Activated T-helper 2 cell treated with anti-CD3 and anti-CD28 coated beads, Interferon-gamma antibody, Interleukin-2, Interleukin-4, amounts not matched to agents 10 μg/mL and 5 μg/mL and 100 μg/mL, durations not matched to agents 14 hours and 24 hours and 36 hours (primary cell): ENCODE data around the gene HMGCLL1. TPM values are rescaled to one million over a fixed set of nuclear protein-coding genes. Genes with fewer than 3 reads are reported as not detected.

Experiments
- DNase-seq: peaks from one replicate; pipeline ENCODE4 v3.0.0; 2021; ENCODE audit warnings: low spot score
- H3K27ac Mint-ChIP-seq: one replicate; pipeline ENCODE4 v1.8.0; 2021; ENCODE audit warnings: mixed read lengths
- H3K27me3 Mint-ChIP-seq: one replicate; pipeline ENCODE4 v1.8.0; 2021; ENCODE audit warnings: low read depth, mixed read lengths
- H3K36me3 Mint-ChIP-seq: one replicate; pipeline ENCODE4 v1.8.0; 2021; ENCODE audit warnings: low read depth, mixed read lengths
- H3K4me1 Mint-ChIP-seq: one replicate; pipeline ENCODE4 v1.8.0; 2021; ENCODE audit warnings: low read depth, mixed read lengths
- H3K4me3 Mint-ChIP-seq: one replicate; pipeline ENCODE4 v1.8.0; 2021; ENCODE audit warnings: low read depth, mild to moderate bottlenecking, moderate library complexity, mixed read lengths
- H3K9me3 Mint-ChIP-seq: one replicate; pipeline ENCODE4 v1.8.0; 2021; ENCODE audit warnings: mixed read lengths
- intact Hi-C: fragments of 100-400 bp; cut with micrococcal nuclease; formaldehyde crosslinking; loops from one replicate; pipeline ENCODE4 v1.15.1; 2023
- total RNA-seq: library from RNA; stranded (reverse); gene quantifications from 2 replicates; pipeline ENCODE4 v1.2.3, GENCODE V29; 2022

The HMGCLL1 gene
- total RNA-seq = not detected in 2 replicates

GRCh38 chr6:55578537-55579363 lies at the start of gene HMGCLL1:
HMGCLL1 (minus strand) TSS chr6:55579192; CDS start chr6:55579055, 137 bp downstream.
- no peak for DNase-seq
- no peaks in the 10 kb centered on the region for H3K4me1 Mint-ChIP-seq
- no peak within 1 kb of the TSS for H3K4me3 Mint-ChIP-seq
- no peak within 1 kb of the TSS for H3K27ac Mint-ChIP-seq
- H3K9me3 Mint-ChIP-seq = no peaks in the 10 kb centered on the region
- H3K27me3 Mint-ChIP-seq = peaks cover 3% of the 10 kb centered on the region
- intact Hi-C loops = no loop called here
- no peaks in the 10 kb centered on the region for H3K36me3 Mint-ChIP-seq

- Mint-ChIP-seq H3K4me3 (no peak overlapping the region), H3K27ac (no peak overlapping the region), H3K36me3 (no peaks in the 10 kb centered on the region), H3K4me1 (no peaks in the 10 kb centered on the region), H3K27me3 (no peaks in the 10 kb centered on the region), H3K9me3 (peaks cover 13% of the 10 kb centered on the region)
- intact Hi-C loops = no loop called here
- no peak for DNase-seq
These were observed 43.0 kb upstream of the HMGCLL1 start for GRCh38 chr6:55621993-55622392.

GRCh38 chr6:55621244-55621643 lies 42.3 kb upstream of the HMGCLL1 start:
- Mint-ChIP-seq H3K4me3 (no peak overlapping the region), H3K4me1 (no peaks in the 10 kb centered on the region), H3K27ac (no peak overlapping the region), H3K36me3 (no peaks in the 10 kb centered on the region), H3K9me3 (peaks cover 11% of the 10 kb centered on the region), H3K27me3 (no peaks in the 10 kb centered on the region)
- intact Hi-C loops = no loop called here
- no peak for DNase-seq

- H3K9me3 Mint-ChIP-seq = peaks cover 18% of the 10 kb centered on the region
- H3K4me3 Mint-ChIP-seq = no peak overlapping the region
- intact Hi-C loops = loop anchor here (5.0 kb wide), 1 partner anchor 270 kb away; no protein-coding TSS in a partner anchor
- H3K27ac Mint-ChIP-seq = no peak overlapping the region
- no peaks in the 10 kb centered on the region for H3K27me3 Mint-ChIP-seq
- no peaks in the 10 kb centered on the region for H3K4me1 Mint-ChIP-seq
- no peak for DNase-seq
- no peaks in the 10 kb centered on the region for H3K36me3 Mint-ChIP-seq
These were observed 38.3 kb upstream of the HMGCLL1 start for GRCh38 chr6:55617272-55617671.

GRCh38 chr6:55604021-55604420 lies 25.0 kb upstream of the HMGCLL1 start:
- DNase-seq = no peak
- no peaks in the 10 kb centered on the region for H3K27me3 Mint-ChIP-seq
- no peaks in the 10 kb centered on the region for H3K36me3 Mint-ChIP-seq
- intact Hi-C loops = no loop called here
- no peak overlapping the region for H3K27ac Mint-ChIP-seq
- no peaks in the 10 kb centered on the region for H3K9me3 Mint-ChIP-seq
- H3K4me1 Mint-ChIP-seq = no peaks in the 10 kb centered on the region
- no peak overlapping the region for H3K4me3 Mint-ChIP-seq

- H3K4me1 Mint-ChIP-seq = no peaks in the 10 kb centered on the region
- no peaks in the 10 kb centered on the region for H3K27me3 Mint-ChIP-seq
- H3K4me3 Mint-ChIP-seq = no peak overlapping the region
- no peaks in the 10 kb centered on the region for H3K9me3 Mint-ChIP-seq
- intact Hi-C loops = no loop called here
- no peak overlapping the region for H3K27ac Mint-ChIP-seq
- no peak for DNase-seq
- H3K36me3 Mint-ChIP-seq = no peaks in the 10 kb centered on the region
These were observed 22.1 kb upstream of the HMGCLL1 start for GRCh38 chr6:55601120-55601519.

GRCh38 chr6:55594442-55594841 lies 15.4 kb upstream of the HMGCLL1 start:
- Mint-ChIP-seq H3K4me3 (no peak overlapping the region), H3K4me1 (no peaks in the 10 kb centered on the region), H3K27me3 (no peaks in the 10 kb centered on the region), H3K9me3 (peaks cover 4% of the 10 kb centered on the region), H3K27ac (no peak overlapping the region), H3K36me3 (no peaks in the 10 kb centered on the region)
- DNase-seq = no peak
- intact Hi-C loops = no loop called here

GRCh38 chr6:55584654-55585354 lies 5.8 kb upstream of the HMGCLL1 start:
- Mint-ChIP-seq H3K36me3 (no peaks in the 10 kb centered on the region), H3K4me3 (no peak overlapping the region), H3K27me3 (no peaks in the 10 kb centered on the region), H3K9me3 (peaks cover 16% of the 10 kb centered on the region), H3K4me1 (no peaks in the 10 kb centered on the region), H3K27ac (no peak overlapping the region)
- no peak for DNase-seq
- intact Hi-C loops = no loop called here

GRCh38 chr6:55576811-55577210 lies 2.2 kb downstream of the HMGCLL1 start:
- peaks cover 8% of the 10 kb centered on the region for H3K9me3 Mint-ChIP-seq
- H3K27ac Mint-ChIP-seq = no peak overlapping the region
- DNase-seq = no peak
- no peak overlapping the region for H3K4me3 Mint-ChIP-seq
- H3K36me3 Mint-ChIP-seq = no peaks in the 10 kb centered on the region
- intact Hi-C loops = no loop called here
- H3K27me3 Mint-ChIP-seq = peaks cover 3% of the 10 kb centered on the region
- H3K4me1 Mint-ChIP-seq = no peaks in the 10 kb centered on the region

- Mint-ChIP-seq H3K36me3 (no peaks in the 10 kb centered on the region), H3K27me3 (peaks cover 3% of the 10 kb centered on the region), H3K9me3 (peaks cover 9% of the 10 kb centered on the region), H3K4me3 (no peak overlapping the region), H3K27ac (no peak overlapping the region), H3K4me1 (no peaks in the 10 kb centered on the region)
- intact Hi-C loops = no loop called here
- no peak for DNase-seq
These were observed 4.4 kb downstream of the HMGCLL1 start for GRCh38 chr6:55574556-55574955.

GRCh38 chr6:55569638-55570037 lies 9.4 kb downstream of the HMGCLL1 start:
- DNase-seq = no peak
- Mint-ChIP-seq H3K36me3 (no peaks in the 10 kb centered on the region), H3K4me1 (no peaks in the 10 kb centered on the region), H3K27me3 (no peaks in the 10 kb centered on the region), H3K9me3 (peaks cover 9% of the 10 kb centered on the region), H3K27ac (no peak overlapping the region), H3K4me3 (no peak overlapping the region)
- intact Hi-C loops = no loop called here

GRCh38 chr6:55568808-55569439 lies 10.1 kb downstream of the HMGCLL1 start:
- Mint-ChIP-seq H3K27ac (no peak overlapping the region), H3K4me1 (no peaks in the 10 kb centered on the region), H3K27me3 (no peaks in the 10 kb centered on the region), H3K36me3 (no peaks in the 10 kb centered on the region), H3K9me3 (peaks cover 9% of the 10 kb centered on the region), H3K4me3 (no peak overlapping the region)
- intact Hi-C loops = no loop called here
- no peak for DNase-seq

GRCh38 chr6:55567558-55567957 lies 11.4 kb downstream of the HMGCLL1 start:
- H3K4me3 Mint-ChIP-seq = no peak overlapping the region
- H3K4me1 Mint-ChIP-seq = no peaks in the 10 kb centered on the region
- H3K9me3 Mint-ChIP-seq = peaks cover 4% of the 10 kb centered on the region
- no peak for DNase-seq
- H3K36me3 Mint-ChIP-seq = no peaks in the 10 kb centered on the region
- intact Hi-C loops = no loop called here
- H3K27ac Mint-ChIP-seq = no peak overlapping the region
- no peaks in the 10 kb centered on the region for H3K27me3 Mint-ChIP-seq
